IPS-20b (cell line): ENCODE results near the gene PDE3B.

Source experiments
- H3K27ac ChIP-seq: one replicate; pipeline ENCODE4 v1.5.1; 2013; ENCODE audit warnings: low read length
- H3K27me3 ChIP-seq: 2 replicates; pipeline ENCODE4 v1.6.1; 2013; ENCODE audit warnings: mild to moderate bottlenecking, low read length, inconsistent platforms; ENCODE audit not compliant: insufficient read depth
- H3K36me3 ChIP-seq: 2 replicates; pipeline ENCODE4 v1.6.1; 2013; ENCODE audit warnings: low read depth, mild to moderate bottlenecking, inconsistent platforms, low read length, moderate library complexity; ENCODE audit not compliant: insufficient read depth
- H3K4me1 ChIP-seq: 2 replicates; pipeline ENCODE4 v1.6.1; 2013; ENCODE audit warnings: mild to moderate bottlenecking, control low read depth, inconsistent platforms, low read length, moderate library complexity; ENCODE audit not compliant: insufficient read depth
- H3K4me3 ChIP-seq: 2 replicates; pipeline ENCODE4 v1.5.1; 2013; ENCODE audit warnings: mild to moderate bottlenecking, low read length, inconsistent platforms
- H3K9ac ChIP-seq: 2 replicates; pipeline ENCODE4 v1.6.1; 2013; ENCODE audit warnings: low read depth, mild to moderate bottlenecking, inconsistent platforms, low read length, moderate library complexity
- H3K9me3 ChIP-seq: 2 replicates; pipeline ENCODE4 v1.6.1; 2013; ENCODE audit warnings: mild to moderate bottlenecking, low read depth, low read length, inconsistent platforms; ENCODE audit not compliant: insufficient read depth

Gene PDE3B

GRCh38 chr11:14902650-14903350, 259.2 kb downstream of the PDE3B start:
- peaks cover 7% of the 10 kb centered on the region; the same call in 1 of the 2 replicates for H3K27me3 ChIP-seq
- H3K4me3 ChIP-seq, result no peak overlapping the region
- no peak overlapping the region for H3K27ac ChIP-seq
- no peaks in the 10 kb centered on the region for H3K4me1 ChIP-seq
- H3K36me3 ChIP-seq, result no peaks in the 10 kb centered on the region
- no peaks in the 10 kb centered on the region; the same call in 1 of the 2 replicates for H3K9me3 ChIP-seq
- H3K9ac ChIP-seq, result no peak overlapping the region

- Histone ChIP-seq H3K9me3 (no peaks in the 10 kb centered on the region; the same call in 1 of the 2 replicates), H3K36me3 (no peaks in the 10 kb centered on the region), H3K27me3 (peaks cover 7% of the 10 kb centered on the region; the same call in 1 of the 2 replicates), H3K27ac (no peak overlapping the region), H3K4me3 (peak overlapping the region; percentile 60; the same call in 1 of the 2 replicates), H3K9ac (peak overlapping the region; percentile 44; the same call in 1 of the 2 replicates), H3K4me1 (no peaks in the 10 kb centered on the region)
Measured at GRCh38 chr11:14904745-14905103, 261.1 kb downstream of the PDE3B start.

- H3K9me3 ChIP-seq, result no peaks in the 10 kb centered on the region; the same call in 1 of the 2 replicates
- no peaks in the 10 kb centered on the region for H3K36me3 ChIP-seq
- peak overlapping the region; percentile 44; the same call in 1 of the 2 replicates for H3K9ac ChIP-seq
- H3K4me1 ChIP-seq, result no peaks in the 10 kb centered on the region
- H3K4me3 ChIP-seq, result peak overlapping the region; percentile 60; the same call in 1 of the 2 replicates
- peaks cover 7% of the 10 kb centered on the region; the same call in 1 of the 2 replicates for H3K27me3 ChIP-seq
- no peak overlapping the region for H3K27ac ChIP-seq
Measured at GRCh38 chr11:14905104-14906033, 261.8 kb downstream of the PDE3B start.

GRCh38 chr11:14906578-14906977, 263.0 kb downstream of the PDE3B start:
- Histone ChIP-seq H3K27me3 (peaks cover 7% of the 10 kb centered on the region; the same call in 1 of the 2 replicates), H3K27ac (no peak overlapping the region), H3K9ac (no peak overlapping the region), H3K36me3 (no peaks in the 10 kb centered on the region), H3K4me3 (no peak overlapping the region), H3K4me1 (no peaks in the 10 kb centered on the region), H3K9me3 (no peaks in the 10 kb centered on the region)

- H3K27ac ChIP-seq, result no peak overlapping the region
- H3K4me3 ChIP-seq, result no peak overlapping the region
- peaks cover 7% of the 10 kb centered on the region; the same call in 1 of the 2 replicates for H3K27me3 ChIP-seq
- H3K4me1 ChIP-seq, result no peaks in the 10 kb centered on the region
- H3K9ac ChIP-seq, result no peak overlapping the region
- no peaks in the 10 kb centered on the region for H3K36me3 ChIP-seq
- no peaks in the 10 kb centered on the region for H3K9me3 ChIP-seq
Measured at GRCh38 chr11:14906993-14907392, 263.4 kb downstream of the PDE3B start.

- Histone ChIP-seq H3K36me3 (no peaks in the 10 kb centered on the region), H3K4me3 (no peak overlapping the region), H3K27ac (no peak overlapping the region), H3K9ac (no peak overlapping the region), H3K4me1 (no peaks in the 10 kb centered on the region), H3K9me3 (no peaks in the 10 kb centered on the region), H3K27me3 (peaks cover 7% of the 10 kb centered on the region; the same call in 1 of the 2 replicates)
Measured at GRCh38 chr11:14907411-14908213, 264.0 kb downstream of the PDE3B start.

- no peaks in the 10 kb centered on the region for H3K4me1 ChIP-seq
- no peaks in the 10 kb centered on the region for H3K36me3 ChIP-seq
- no peak overlapping the region for H3K9ac ChIP-seq
Measured at GRCh38 chr11:14908214-14908880, 264.7 kb downstream of the PDE3B start.

GRCh38 chr11:14914536-14914935, 270.9 kb downstream of the PDE3B start:
- Histone ChIP-seq H3K9me3 (no peaks in the 10 kb centered on the region; the same call in 1 of the 2 replicates), H3K9ac (no peak overlapping the region), H3K36me3 (no peaks in the 10 kb centered on the region), H3K4me3 (no peak overlapping the region), H3K27me3 (no peaks in the 10 kb centered on the region), H3K4me1 (no peaks in the 10 kb centered on the region), H3K27ac (no peak overlapping the region)

More at GRCh38 chr11:14908214-14908880, 264.7 kb downstream of the PDE3B start:
- Histone ChIP-seq H3K4me3 (no peak overlapping the region), H3K9me3 (no peaks in the 10 kb centered on the region), H3K27ac (no peak overlapping the region), H3K27me3 (peaks cover 7% of the 10 kb centered on the region; the same call in 1 of the 2 replicates)

- Histone ChIP-seq H3K27ac (no peak overlapping the region), H3K9ac (no peak overlapping the region), H3K27me3 (no peaks in the 10 kb centered on the region), H3K4me1 (no peaks in the 10 kb centered on the region), H3K4me3 (no peak overlapping the region), H3K36me3 (no peaks in the 10 kb centered on the region), H3K9me3 (no peaks in the 10 kb centered on the region; the same call in 1 of the 2 replicates)
Measured at GRCh38 chr11:14916403-14916802, 272.8 kb downstream of the PDE3B start.
